GM18861 (cell line): ENCODE results near the gene DVL3.
"Not testable (repeated sequence)": the region's sequence is repeated elsewhere in the genome, so short reads cannot be mapped to it uniquely, and the experiment has no call there.

Experiments used
- ATAC-seq: cut with Tn5 transposase; IDR thresholded peaks from one replicate; pipeline ENCODE4 v1.9.1; 2021; ENCODE audit not compliant: unreplicated experiment

DVL3 gene

GRCh38 chr3:184154885-184155643, at the start of gene DVL3:
Gene DVL3 (plus strand): TSS chr3:184155377. CDS start chr3:184155636, 259 bp downstream.
- ATAC-seq = peak; percentile 76

GRCh38 chr3:184110316-184110725, 44.9 kb upstream of the DVL3 start:
- ATAC-seq = no peak

- ATAC-seq = no peak
These were observed 39.2 kb upstream of the DVL3 start for GRCh38 chr3:184116017-184116416.

GRCh38 chr3:184117636-184118035, 37.5 kb upstream of the DVL3 start:
- no peak for ATAC-seq

GRCh38 chr3:184121031-184121430, 34.1 kb upstream of the DVL3 start:
- ATAC-seq = not testable (repeated sequence)

GRCh38 chr3:184126006-184126405, 29.2 kb upstream of the DVL3 start:
- no peak for ATAC-seq

- no peak for ATAC-seq
These were observed 26.2 kb upstream of the DVL3 start for GRCh38 chr3:184129012-184129411.

- ATAC-seq = no peak
These were observed 22.2 kb upstream of the DVL3 start for GRCh38 chr3:184132945-184133344.

- peak; percentile 29 for ATAC-seq
These were observed 21.1 kb upstream of the DVL3 start for GRCh38 chr3:184133840-184134745.

GRCh38 chr3:184134746-184135148, 20.4 kb upstream of the DVL3 start:
- no peak for ATAC-seq

GRCh38 chr3:184135149-184135910, 19.8 kb upstream of the DVL3 start, which contains the start of gene EIF2B5:
Gene EIF2B5 (plus strand): TSS chr3:184135358. CDS start chr3:184135386, 28 bp downstream.
- peak; percentile 92 for ATAC-seq

- ATAC-seq = no peak
These were observed 19.3 kb upstream of the DVL3 start for GRCh38 chr3:184135911-184136260.

- no peak for ATAC-seq
These were observed 14.7 kb upstream of the DVL3 start for GRCh38 chr3:184140436-184140835.

- no peak for ATAC-seq
These were observed 13.0 kb upstream of the DVL3 start for GRCh38 chr3:184142199-184142598.

GRCh38 chr3:184143327-184143726, 11.8 kb upstream of the DVL3 start:
- ATAC-seq = no peak

GRCh38 chr3:184144505-184144904, 10.7 kb upstream of the DVL3 start:
- ATAC-seq = no peak

GRCh38 chr3:184145111-184145524, 10.1 kb upstream of the DVL3 start:
- no peak for ATAC-seq

GRCh38 chr3:184145751-184146270, 9.4 kb upstream of the DVL3 start:
- ATAC-seq = no peak

- ATAC-seq = no peak
These were observed 7.1 kb upstream of the DVL3 start for GRCh38 chr3:184148076-184148475.

GRCh38 chr3:184149123-184149522, 6.1 kb upstream of the DVL3 start:
- no peak for ATAC-seq

GRCh38 chr3:184149770-184150169, 5.4 kb upstream of the DVL3 start:
- ATAC-seq = not testable (repeated sequence)
